ENCODE results near the gene NT5DC3.

GRCh38 chr12:103813426-103813825 is 27.6 kb downstream of the NT5DC3 start:
- TF ChIP-seq CTCF (IDR thresholded peaks at IDR 0.05) (no peak), POLR2A (IDR thresholded peaks at IDR 0.05) (no peak)
